ENCODE data around the gene GSE1.

GSE1 gene

GRCh38 chr16:85698935-85699558, 85.9 kb downstream of the GSE1 start:
- DNase-seq (ENCODE audit: low read depth in 2 of 2) = no peak

- no peak for DNase-seq (ENCODE audit: low read depth in 2 of 2)
Measured at GRCh38 chr16:85699628-85700027, 86.5 kb downstream of the GSE1 start.

- no peak for DNase-seq (ENCODE audit: low read depth in 2 of 2)
Measured at GRCh38 chr16:85704011-85704410, 90.9 kb downstream of the GSE1 start.

- DNase-seq (ENCODE audit: low read depth in 2 of 2) = no peak
Measured at GRCh38 chr16:85704900-85705846, 92.1 kb downstream of the GSE1 start.

GRCh38 chr16:85706449-85707034, 93.4 kb downstream of the GSE1 start:
- DNase-seq (ENCODE audit: low read depth in 2 of 2) = no peak

- no peak for DNase-seq (ENCODE audit: low read depth in 2 of 2)
Measured at GRCh38 chr16:85707528-85708095, 94.5 kb downstream of the GSE1 start.

GRCh38 chr16:85708338-85708737, 95.2 kb downstream of the GSE1 start:
- DNase-seq (ENCODE audit: low read depth in 2 of 2) = no peak

- no peak for DNase-seq (ENCODE audit: low read depth in 2 of 2)
Measured at GRCh38 chr16:85709766-85710585, 96.9 kb downstream of the GSE1 start.

- DNase-seq (ENCODE audit: low read depth in 2 of 2) = no peak
Measured at GRCh38 chr16:85710732-85711131, 97.6 kb downstream of the GSE1 start.

GRCh38 chr16:85711982-85712587, 99.0 kb downstream of the GSE1 start:
- DNase-seq (ENCODE audit: low read depth in 2 of 2) = no peak

- DNase-seq (ENCODE audit: low read depth in 2 of 2) = no peak
Measured at GRCh38 chr16:85712801-85713200, 99.7 kb downstream of the GSE1 start.

- DNase-seq (ENCODE audit: low read depth in 2 of 2) = no peak
Measured at GRCh38 chr16:85715169-85716021, 102.3 kb downstream of the GSE1 start.

GRCh38 chr16:85716022-85716679, 103.0 kb downstream of the GSE1 start:
- DNase-seq (ENCODE audit: low read depth in 2 of 2) = no peak

- DNase-seq (ENCODE audit: low read depth in 2 of 2) = no peak
Measured at GRCh38 chr16:85716680-85717038, 103.5 kb downstream of the GSE1 start.

GRCh38 chr16:85717393-85718152, 104.5 kb downstream of the GSE1 start:
- peak; percentile 17 to 57 for DNase-seq (ENCODE audit: low read depth in 2 of 2)

- DNase-seq (ENCODE audit: low read depth in 2 of 2) = no peak
Measured at GRCh38 chr16:85718153-85718477, 105.0 kb downstream of the GSE1 start.

- DNase-seq (ENCODE audit: low read depth in 2 of 2) = no peak
Measured at GRCh38 chr16:85718682-85719081, 105.6 kb downstream of the GSE1 start.

GRCh38 chr16:85719605-85720301, 106.6 kb downstream of the GSE1 start:
- no peak for DNase-seq (ENCODE audit: low read depth in 2 of 2)

- DNase-seq (ENCODE audit: low read depth in 2 of 2) = no peak
Measured at GRCh38 chr16:85720302-85720637, 107.1 kb downstream of the GSE1 start.
